Measurements from ENCODE around the gene DFFB.

Gene DFFB

DNA sequence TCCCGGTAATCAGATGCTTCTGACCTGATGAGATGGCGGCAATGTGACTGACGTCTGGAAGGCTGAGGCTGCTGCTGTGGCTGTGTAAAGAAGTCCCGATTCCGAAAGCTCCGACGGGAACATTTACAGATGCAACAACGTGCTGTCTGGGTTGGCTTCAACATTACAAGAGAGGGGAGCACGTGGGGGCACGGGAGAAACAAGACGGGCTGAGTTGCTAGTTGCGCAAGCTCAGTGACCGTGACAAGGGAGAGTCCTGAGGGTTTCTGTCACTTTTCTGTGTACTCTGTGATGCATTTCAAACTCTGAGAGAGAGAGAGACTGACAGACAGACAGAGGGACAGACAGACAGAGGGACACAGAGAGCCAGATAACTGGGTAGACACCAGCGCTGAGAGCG, 35.4 kb upstream of the DFFB start (continued):
- TF ChIP-seq ZNF184 (tag by site-specific recombination; IDR thresholded peaks at IDR 0.05), result no peak
- no peak for TF ChIP-seq GLI2 (tag by site-specific recombination; IDR thresholded peaks at IDR 0.05; ENCODE audit: borderline replicate concordance, low read depth)
- TF ChIP-seq, protein P1, sequence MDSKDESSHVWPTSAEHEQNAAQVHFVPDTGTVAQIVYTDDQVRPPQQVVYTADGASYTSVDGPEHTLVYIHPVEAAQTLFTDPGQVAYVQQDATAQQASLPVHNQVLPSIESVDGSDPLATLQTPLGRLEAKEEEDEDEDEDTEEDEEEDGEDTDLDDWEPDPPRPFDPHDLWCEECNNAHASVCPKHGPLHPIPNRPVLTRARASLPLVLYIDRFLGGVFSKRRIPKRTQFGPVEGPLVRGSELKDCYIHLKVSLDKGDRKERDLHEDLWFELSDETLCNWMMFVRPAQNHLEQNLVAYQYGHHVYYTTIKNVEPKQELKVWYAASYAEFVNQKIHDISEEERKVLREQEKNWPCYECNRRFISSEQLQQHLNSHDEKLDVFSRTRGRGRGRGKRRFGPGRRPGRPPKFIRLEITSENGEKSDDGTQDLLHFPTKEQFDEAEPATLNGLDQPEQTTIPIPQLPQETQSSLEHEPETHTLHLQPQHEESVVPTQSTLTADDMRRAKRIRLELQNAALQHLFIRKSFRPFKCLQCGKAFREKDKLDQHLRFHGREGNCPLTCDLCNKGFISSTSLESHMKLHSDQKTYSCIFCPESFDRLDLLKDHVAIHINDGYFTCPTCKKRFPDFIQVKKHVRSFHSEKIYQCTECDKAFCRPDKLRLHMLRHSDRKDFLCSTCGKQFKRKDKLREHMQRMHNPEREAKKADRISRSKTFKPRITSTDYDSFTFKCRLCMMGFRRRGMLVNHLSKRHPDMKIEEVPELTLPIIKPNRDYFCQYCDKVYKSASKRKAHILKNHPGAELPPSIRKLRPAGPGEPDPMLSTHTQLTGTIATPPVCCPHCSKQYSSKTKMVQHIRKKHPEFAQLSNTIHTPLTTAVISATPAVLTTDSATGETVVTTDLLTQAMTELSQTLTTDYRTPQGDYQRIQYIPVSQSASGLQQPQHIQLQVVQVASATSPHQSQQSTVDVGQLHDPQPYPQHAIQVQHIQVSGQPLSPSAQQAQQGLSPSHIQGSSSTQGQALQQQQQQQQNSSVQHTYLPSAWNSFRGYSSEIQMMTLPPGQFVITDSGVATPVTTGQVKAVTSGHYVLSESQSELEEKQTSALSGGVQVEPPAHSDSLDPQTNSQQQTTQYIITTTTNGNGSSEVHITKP (tag by site-specific recombination; IDR thresholded peaks at IDR 0.05), result no peak
- no peak for TF ChIP-seq ZNF510 (tag by site-specific recombination; IDR thresholded peaks at IDR 0.05; ENCODE audit: insufficient replicate concordance)
- TF ChIP-seq ZFHX2 (tag by site-specific recombination; conservative IDR thresholded peaks at IDR 0.05), result no peak
- TF ChIP-seq, protein P2, sequence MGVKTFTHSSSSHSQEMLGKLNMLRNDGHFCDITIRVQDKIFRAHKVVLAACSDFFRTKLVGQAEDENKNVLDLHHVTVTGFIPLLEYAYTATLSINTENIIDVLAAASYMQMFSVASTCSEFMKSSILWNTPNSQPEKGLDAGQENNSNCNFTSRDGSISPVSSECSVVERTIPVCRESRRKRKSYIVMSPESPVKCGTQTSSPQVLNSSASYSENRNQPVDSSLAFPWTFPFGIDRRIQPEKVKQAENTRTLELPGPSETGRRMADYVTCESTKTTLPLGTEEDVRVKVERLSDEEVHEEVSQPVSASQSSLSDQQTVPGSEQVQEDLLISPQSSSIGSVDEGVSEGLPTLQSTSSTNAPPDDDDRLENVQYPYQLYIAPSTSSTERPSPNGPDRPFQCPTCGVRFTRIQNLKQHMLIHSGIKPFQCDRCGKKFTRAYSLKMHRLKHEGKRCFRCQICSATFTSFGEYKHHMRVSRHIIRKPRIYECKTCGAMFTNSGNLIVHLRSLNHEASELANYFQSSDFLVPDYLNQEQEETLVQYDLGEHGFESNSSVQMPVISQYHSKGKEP (tag by site-specific recombination; IDR thresholded peaks at IDR 0.05), result no peak
- no peak for TF ChIP-seq ZNF311 (tag by site-specific recombination; IDR thresholded peaks at IDR 0.05; ENCODE audit: borderline replicate concordance)

GRCh38 chr1:3822421-3822820, 34.9 kb upstream of the DFFB start:
- Histone ChIP-seq H3K4me1 (ENCODE audit: control insufficient read depth, insufficient read depth, low read length) (no peaks in the 10 kb centered on the region), H3K36me3 (ENCODE audit: control insufficient read depth in 2 of 2, insufficient read depth in 1 of 2, low read length in 2 of 2) (peaks cover 5 to 95% of the 10 kb centered on the region in 2 experiments; a peak in 2 of 3 replicates), H3K27ac (ENCODE audit: extremely low read depth, low read depth, low read length) (no peak overlapping the region), H3K9me3 (ENCODE audit: control insufficient read depth, insufficient read depth, low read depth, low read length) (no peaks in the 10 kb centered on the region), H3K4me3 (ENCODE audit: low read depth, low read length) (no peak overlapping the region)
- TF ChIP-seq ZNF121 (tag by site-specific recombination; IDR thresholded peaks at IDR 0.05), result no peak
- peak; percentile 67 for TF ChIP-seq ZBTB20 (tag by site-specific recombination; IDR thresholded peaks at IDR 0.05)
- CTCF ChIA-PET, result interaction anchor here (0.5 kb wide), 1 partner anchor 98 kb away, joined by 3 read pairs; no protein-coding TSS in a partner anchor
- POLR2A ChIA-PET, result no interaction called here

DNA sequence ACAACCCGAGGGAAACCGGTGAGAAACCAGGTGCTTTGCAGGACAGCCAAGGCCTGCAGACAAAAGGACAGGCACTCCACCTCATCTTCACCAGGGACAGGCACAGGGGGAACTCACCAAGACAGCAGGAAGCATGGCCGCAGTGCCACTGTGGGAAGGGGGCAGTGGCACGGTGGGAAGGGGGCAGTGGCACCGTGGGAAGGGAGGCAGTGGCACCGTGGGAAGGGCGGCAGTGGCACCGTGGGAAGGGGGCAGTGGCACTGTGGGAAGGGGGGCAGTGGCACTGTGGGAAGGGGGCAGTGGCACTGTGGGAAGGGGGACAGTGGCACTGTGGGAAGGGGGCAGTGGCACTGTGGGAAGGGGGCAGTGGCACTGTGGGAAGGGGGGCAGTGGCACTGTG, 32.6 kb upstream of the DFFB start:
- Histone ChIP-seq H3K9me3 (ENCODE audit: control insufficient read depth, insufficient read depth, low read depth, low read length) (no peaks in the 10 kb centered on the region), H3K27ac (ENCODE audit: extremely low read depth, low read depth, low read length) (no peak overlapping the region), H3K36me3 (ENCODE audit: control insufficient read depth in 2 of 2, insufficient read depth in 1 of 2, low read length in 2 of 2) (peaks cover 5 to 99% of the 10 kb centered on the region in 2 experiments; a peak in 2 of 3 replicates), H3K4me3 (ENCODE audit: low read depth, low read length) (no peak overlapping the region), H3K4me1 (ENCODE audit: control insufficient read depth, insufficient read depth, low read length) (no peaks in the 10 kb centered on the region)
- peak; percentile 99 for TF ChIP-seq ZNF76 (tag by site-specific recombination; IDR thresholded peaks at IDR 0.05; ENCODE audit: borderline replicate concordance, low read depth)
- no peak for TF ChIP-seq ZNF521 (tag by site-specific recombination; IDR thresholded peaks at IDR 0.05)
- TF ChIP-seq ZNF560 (tag by site-specific recombination; IDR thresholded peaks at IDR 0.05; ENCODE audit: borderline replicate concordance), result no peak
- TF ChIP-seq ZNF202 (tag by site-specific recombination; IDR thresholded peaks at IDR 0.05; ENCODE audit: borderline replicate concordance), result no peak
- TF ChIP-seq ZBTB21 (tag by site-specific recombination; IDR thresholded peaks at IDR 0.05), result no peak
- TF ChIP-seq ZNF354C (tag by site-specific recombination; IDR thresholded peaks at IDR 0.05; ENCODE audit: borderline replicate concordance, low read depth), result no peak
- CTCF ChIA-PET, result no interaction called here
- POLR2A ChIA-PET, result no interaction called here

GRCh38 chr1:3825356-3825755, 31.9 kb upstream of the DFFB start:
- POLR2A ChIA-PET, result no interaction called here
- CTCF ChIA-PET, result interaction anchor here (0.5 to 0.6 kb wide), 2 partner anchors 30 to 819 kb away, joined by 3 to 4 read pairs; no protein-coding TSS in a partner anchor
- TF ChIP-seq SALL2 (tag by site-specific recombination; IDR thresholded peaks at IDR 0.05; ENCODE audit: borderline replicate concordance), result no peak
- TF ChIP-seq, protein P3, sequence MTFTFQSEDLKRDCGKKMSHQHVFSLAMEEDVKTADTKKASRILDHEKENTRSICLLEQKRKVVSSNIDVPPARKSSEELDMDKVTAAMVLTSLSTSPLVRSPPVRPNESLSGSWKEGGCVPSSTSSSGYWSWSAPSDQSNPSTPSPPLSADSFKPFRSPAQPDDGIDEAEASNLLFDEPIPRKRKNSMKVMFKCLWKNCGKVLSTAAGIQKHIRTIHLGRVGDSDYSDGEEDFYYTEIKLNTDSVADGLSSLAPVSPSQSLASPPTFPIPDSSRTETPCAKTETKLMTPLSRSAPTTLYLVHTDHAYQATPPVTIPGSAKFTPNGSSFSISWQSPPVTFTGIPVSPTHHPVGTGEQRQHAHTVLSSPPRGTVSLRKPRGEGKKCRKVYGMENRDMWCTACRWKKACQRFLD (tag by site-specific recombination; IDR thresholded peaks at IDR 0.05), result no peak
- TF ChIP-seq ZSCAN23 (tag by site-specific recombination; IDR thresholded peaks at IDR 0.05), result no peak
- TF ChIP-seq ZNF280D (tag by site-specific recombination; IDR thresholded peaks at IDR 0.05), result no peak
- no peak for TF ChIP-seq ZNF791 (tag by site-specific recombination; IDR thresholded peaks at IDR 0.05)
- no peak for TF ChIP-seq ZFP41 (tag by site-specific recombination; IDR thresholded peaks at IDR 0.05; ENCODE audit: borderline replicate concordance)

More at GRCh38 chr1:3825356-3825755, 31.9 kb upstream of the DFFB start:
- Histone ChIP-seq H3K9me3 (ENCODE audit: control insufficient read depth, insufficient read depth, low read depth, low read length) (no peaks in the 10 kb centered on the region), H3K4me3 (ENCODE audit: low read depth, low read length) (no peak overlapping the region), H3K27ac (ENCODE audit: extremely low read depth, low read depth, low read length) (no peak overlapping the region), H3K4me1 (ENCODE audit: control insufficient read depth, insufficient read depth, low read length) (no peaks in the 10 kb centered on the region), H3K36me3 (ENCODE audit: control insufficient read depth in 2 of 2, insufficient read depth in 1 of 2, low read length in 2 of 2) (peaks cover 8 to 99% of the 10 kb centered on the region in 2 experiments; a peak in 2 of 3 replicates)

Data from HEK293 (cell line).